K562 (cell line): ENCODE results near the gene CD68. TPM values are rescaled to one million over a fixed set of nuclear protein-coding genes. Genes with fewer than 3 reads are reported as not detected.

ENCODE experiments used
- ATAC-seq: fragments of 200-7000 bp; cut with Tn5 transposase; 3 replicates; pipeline ENCODE4 v1.9.1; 2020; ENCODE audit warnings: moderate library complexity
- BruUV-seq: library from RNA; stranded (reverse); fragments of 400-500 nt; replicated peaks from 2 replicates; lab custom pipeline; 2021; lab: Mats Ljungman, UMichigan
- CTCF ChIA-PET: fragments of 300-600 bp; formaldehyde crosslinking; extraction: SDS; loops from one replicate; lab custom pipeline; 2021; ENCODE audit warnings: low intra/inter-chr PET ratio; lab: Yijun Ruan, JAX
- POLR2A ChIA-PET: fragments of 300-600, 350-650 bp; sonication (Branson Sonifier 250); formaldehyde crosslinking; extraction: SDS; loops from one replicate; lab custom pipeline; 2021; ENCODE audit warnings: antibody characterized with exemption, inconsistent platforms; lab: Yijun Ruan, JAX
- DNase-seq, 4 experiments: peaks; one replicate each; pipeline versions ENCODE4 v3.0.0 to v3.0.0-alpha.2; 2011 to 2018; ENCODE audit warnings: low spot score in 3 of 4, mixed read lengths in 3 of 4; ENCODE audit errors: extremely low read depth in 1 of 4
- FAIRE-seq: peaks from 2 replicates; lab custom pipeline; 2011; peaks lifted over from hg19 to GRCh38; lab: Jason Lieb, UNC
- H2AFZ ChIP-seq: 2 replicates; pipeline ENCODE4 v1.6.0; 2011; ENCODE audit warnings: low read depth, low read length, control low read depth, inconsistent platforms
- H3K27ac ChIP-seq: fragments of 200-600 bp; 3 replicates; pipeline ENCODE4 v1.8.0; 2011; ENCODE audit warnings: low read depth, mild to moderate bottlenecking, control low read depth, inconsistent platforms, low read length, moderate library complexity, mixed read lengths; ENCODE audit errors: extremely low read depth
- H3K27me3 ChIP-seq, 2 experiments: fragments of 300-600 bp in 1 of 2; 2 replicates in 1 of 2; 3 replicates in 1 of 2; pipeline versions ENCODE4 v1.6.0 to v1.8.0; 2011; ENCODE audit warnings: inconsistent platforms in 2 of 2, low read length in 2 of 2, mild to moderate bottlenecking in 1 of 2, mixed read lengths in 1 of 2, moderate library complexity in 1 of 2; ENCODE audit not compliant: control insufficient read depth in 2 of 2, insufficient read depth in 2 of 2
- H3K36me3 ChIP-seq: fragments of 300-600 bp; 3 replicates; pipeline ENCODE4 v1.8.0; 2011; ENCODE audit warnings: mild to moderate bottlenecking, low read length, inconsistent platforms; ENCODE audit not compliant: control insufficient read depth, insufficient read depth
- H3K4me1 ChIP-seq, 2 experiments: fragments of 200-600 bp in 1 of 2; replicated peaks in 1 of 2; 2 replicates in 1 of 2; 3 replicates in 1 of 2; pipeline versions ENCODE4 v1.5.1 to v1.8.0; 2011; ENCODE audit warnings: inconsistent platforms in 2 of 2, low read length in 2 of 2, mild to moderate bottlenecking in 1 of 2, mixed read lengths in 1 of 2, moderate library complexity in 1 of 2; ENCODE audit not compliant: control insufficient read depth in 2 of 2, insufficient read depth in 2 of 2
- H3K4me2 ChIP-seq: 2 replicates; pipeline ENCODE4 v1.6.1; 2011; ENCODE audit warnings: low read length, control low read depth, inconsistent platforms, mixed read lengths; ENCODE audit not compliant: insufficient read depth
- H3K4me3 ChIP-seq: fragments of 200-600 bp; sonication (generic), shearing (Covaris generic); 2 replicates; pipeline ENCODE4 v1.5.1; 2016; ENCODE audit warnings: control low read depth, inconsistent platforms
- H3K79me2 ChIP-seq: fragments of 200-600 bp; 3 replicates; pipeline ENCODE4 v1.8.0; 2011; ENCODE audit warnings: low read length, inconsistent platforms; ENCODE audit not compliant: control insufficient read depth, insufficient read depth
- H3K9ac ChIP-seq, 2 experiments: 2 replicates each; pipeline versions ENCODE4 v1.6.0 to v1.6.1; 2011; ENCODE audit warnings: low read depth in 2 of 2, low read length in 2 of 2, control low read depth in 1 of 2, inconsistent platforms in 1 of 2, mild to moderate bottlenecking in 1 of 2, mixed read lengths in 1 of 2; ENCODE audit not compliant: insufficient read depth in 1 of 2
- H3K9me1 ChIP-seq: one replicate; pipeline ENCODE4 v1.6.0; 2011; ENCODE audit warnings: inconsistent platforms, mild to moderate bottlenecking, low read length, moderate library complexity; ENCODE audit not compliant: control insufficient read depth, insufficient read depth
- H3K9me3 ChIP-seq: replicated peaks from 2 replicates; pipeline ENCODE4 v1.5.1; 2011; ENCODE audit warnings: low read depth, low read length, inconsistent platforms; ENCODE audit not compliant: control insufficient read depth, insufficient read depth
- H4K20me1 ChIP-seq: replicated peaks from 2 replicates; pipeline ENCODE4 v1.6.1; 2011; ENCODE audit warnings: low read length, inconsistent platforms, mixed read lengths; ENCODE audit not compliant: control insufficient read depth, insufficient read depth
- ASH1L ChIP-seq: fragments of 450-650 bp; IDR thresholded peaks from 2 replicates; pipeline ENCODE4 v1.6.1; 2018; ENCODE audit warnings: borderline replicate concordance, mild to moderate bottlenecking, low read depth; ENCODE audit not compliant: partially characterized antibody
- CAMTA2 ChIP-seq: fragments of 250-450 bp; sonication (Bioruptor Pico); conservative IDR thresholded peaks from 2 replicates; pipeline ENCODE4 v1.5.1; 2022
- CTCFL ChIP-seq: IDR thresholded peaks from 2 replicates; pipeline ENCODE4 v1.6.1; 2011; ENCODE audit warnings: borderline replicate concordance, low read depth, mild to moderate bottlenecking, moderate library complexity, low read length; ENCODE audit not compliant: insufficient read depth, poor library complexity, severe bottlenecking
- ILK ChIP-seq: fragments of 450-650 bp; IDR thresholded peaks from 2 replicates; pipeline ENCODE4 v1.6.1; 2016; ENCODE audit warnings: missing genetic modification characterization, low read depth, mild to moderate bottlenecking, missing compliant biosample characterization, moderate library complexity, borderline replicate concordance
- KAT7 ChIP-seq: sonication (generic); formaldehyde crosslinking; IDR thresholded peaks from 2 replicates; pipeline ENCODE4 v1.8.0; 2022; ENCODE audit warnings: missing genetic modification reagents, mild to moderate bottlenecking, borderline replicate concordance
- MAFK ChIP-seq: IDR thresholded peaks from 2 replicates; pipeline ENCODE4 v1.6.1; 2011; ENCODE audit warnings: low read length, improper control_type of control experiment
- MYC ChIP-seq, 2 experiments: fragments of 250-450 bp in 1 of 2; sonication (Bioruptor Pico) in 1 of 2; IDR thresholded peaks; 2 replicates each; pipeline versions ENCODE4 v1.5.1 to v1.6.1; 2012 to 2021; ENCODE audit warnings: low read depth in 2 of 2, borderline replicate concordance in 1 of 2, improper control_type of control experiment in 1 of 2, low read length in 1 of 2, mild to moderate bottlenecking in 1 of 2, moderate library complexity in 1 of 2
- NKRF ChIP-seq: fragments of 450-650 bp; IDR thresholded peaks from 2 replicates; pipeline ENCODE4 v1.6.1; 2016; ENCODE audit warnings: borderline replicate concordance
- SUPT5H ChIP-seq: fragments of 450-650 bp; IDR thresholded peaks from 2 replicates; pipeline ENCODE4 v1.6.1; 2016
- U2AF1 ChIP-seq: fragments of 200-400 bp; formaldehyde crosslinking; optimal IDR thresholded peaks from 2 replicates; pipeline ENCODE3; 2017; ENCODE audit warnings: mild to moderate bottlenecking, low read depth, low read length, moderate library complexity
- ZNF12 ChIP-seq: sonication (generic); formaldehyde crosslinking; IDR thresholded peaks from 2 replicates; pipeline ENCODE4 v1.4.0; 2020; ENCODE audit warnings: mild to moderate bottlenecking, missing genetic modification reagents
- ZNF431 ChIP-seq: sonication (generic); formaldehyde crosslinking; IDR thresholded peaks from 2 replicates; pipeline ENCODE4 v1.8.0; 2022; ENCODE audit warnings: mild to moderate bottlenecking, missing genetic modification reagents
- ZNF766 ChIP-seq: fragments of 200-800 bp; sonication (Bioruptor generic); conservative IDR thresholded peaks from 2 replicates; pipeline ENCODE4 v1.6.1; 2016; ENCODE audit warnings: missing genetic modification characterization, missing compliant biosample characterization
- WGBS: fragments of 100-300 bp; shearing (Covaris generic); methylation state at CpG from one replicate; pipeline ENCODE4 v1.1.6; 2016; ENCODE audit warnings: low coverage, mixed read lengths; ENCODE audit not compliant: insufficient coverage; ENCODE audit errors: missing lambda C conversion rate; 5-methylcytosine and 5-hydroxymethylcytosine counted together
- in situ Hi-C: fragments of 300-500 bp; cut with MboI; formaldehyde crosslinking; loops from 4 replicates; pipeline ENCODE4 v1.15.0; 2018; ENCODE audit warnings: inconsistent platforms, mixed read lengths
- intact Hi-C: fragments of 100-400 bp; cut with micrococcal nuclease; formaldehyde crosslinking; loops from 2 replicates; pipeline ENCODE4 v1.14.2; 2022
- polyA plus RNA-seq, 8 experiments: library from polyadenylated mRNA; depleted of rRNA in 4 of 8; stranded (reverse) in 5 of 8; unstranded in 3 of 8; fragments of >200 nt; fragmentation: Nextera tagmentation in 2 of 8; fragmentation: Illumina TruSeq in 1 of 8; extraction: Ambion mirVana in 2 of 8; extraction: Trizol in 1 of 8; gene quantifications; 2 replicates each; pipeline versions ENCODE4 v1.2.1 to v1.2.3, GENCODE V29; 2011 to 2014; ENCODE audit warnings: inconsistent platforms in 1 of 8, missing spikeins in 1 of 8
- total RNA-seq, 7 experiments: library from RNA; depleted of rRNA in 6 of 7; stranded (reverse); fragments of >200 nt in 6 of 7; fragmentation: Illumina TruSeq in 2 of 7; extraction: Trizol in 2 of 7; gene quantifications; 2 replicates each; pipeline versions ENCODE4 v1.2.1 to v1.2.3, GENCODE V29; 2011 to 2021; ENCODE audit warnings: low replicate concordance in 1 of 7

Gene CD68
- total and polyA plus RNA-seq, 9 of the 15 experiments (the other 6 are each of a cell fraction or from before 2014, with no cell fraction given) = 28.2 to 89.8 (median 37.7) TPM

GRCh38 chr17:7572588-7573323 lies 6.7 kb upstream of the CD68 start (continued):
- peak; percentile 95 for TF ChIP-seq ASH1L
- TF ChIP-seq, all 486 proteins: peak for 120

DNA sequence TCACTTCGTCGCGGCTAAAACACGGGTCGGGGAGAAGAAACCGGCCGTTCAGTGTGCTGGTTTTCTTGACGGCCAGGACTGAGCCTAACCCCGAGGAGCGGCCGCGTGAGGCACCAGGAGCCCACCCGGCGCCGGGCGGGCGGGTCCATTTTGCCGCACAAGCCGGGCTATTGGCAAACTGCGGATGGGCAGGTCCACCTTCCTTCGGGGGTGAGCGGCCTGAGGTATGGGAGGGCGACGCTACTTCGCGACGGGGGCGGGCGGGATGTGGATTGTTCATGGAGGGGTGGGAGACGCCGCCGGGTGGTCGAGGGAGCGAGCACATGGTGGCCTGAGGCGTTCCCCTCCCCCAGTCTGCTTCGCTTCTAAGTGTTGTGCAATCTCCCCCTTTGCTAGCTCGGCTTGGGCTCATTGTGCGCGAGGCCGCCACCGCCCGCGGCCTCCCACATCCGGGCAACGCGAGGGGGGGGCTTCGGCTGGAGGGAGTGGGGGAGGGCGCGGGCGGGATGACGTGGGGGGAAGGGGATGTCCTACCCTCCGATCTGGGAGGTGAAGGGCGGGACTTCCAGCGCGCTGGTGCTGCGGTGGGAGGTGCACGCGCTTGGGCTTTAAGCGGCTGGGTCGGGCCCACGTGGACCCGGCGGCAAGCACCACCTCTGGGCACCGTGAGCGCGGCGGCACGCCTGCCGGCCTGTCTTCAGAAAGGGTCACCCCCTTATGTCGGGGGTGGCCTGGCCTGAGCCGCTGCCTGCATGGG lies 5.9 kb upstream of the CD68 start:
- peaks cover 9% of the 10 kb centered on the region for H3K9me1 ChIP-seq
- in situ Hi-C loops = loop anchor here (25.0 kb wide), 1 partner anchor 536 kb away; the partner anchor contains the start of genes SLC16A11 and SLC16A13
- H3K9me3 ChIP-seq = no peaks in the 10 kb centered on the region
- no peak overlapping the region for H2AFZ ChIP-seq
- no peaks in the 10 kb centered on the region for H3K27me3 ChIP-seq
- peak overlapping the region; percentile 83 for H3K4me2 ChIP-seq
- ATAC-seq (peak; percentile 53), FAIRE-seq (no peak), DNase-seq (peak; percentile 77 to 88 (median 84))
- H3K79me2 ChIP-seq = peaks cover 61% of the 10 kb centered on the region
- H3K36me3 ChIP-seq = peaks cover 86% of the 10 kb centered on the region
- WGBS = 0% methylated on average over 18 of the region's 71 CpGs
- H4K20me1 ChIP-seq = peaks cover 40% of the 10 kb centered on the region
- peaks cover 8 to 23% of the 10 kb centered on the region in 2 experiments; a peak in 4 of 5 replicates for H3K4me1 ChIP-seq
- no TSS peak for BruUV-seq
- H3K4me3 ChIP-seq = peak overlapping the region; percentile 99
- intact Hi-C loops = no loop called here
- ChIA-PET CTCF (no interaction called here), POLR2A (interaction anchor here (0.6 to 6.7 kb wide), 15 partner anchors 8 to 260 kb away, joined by 3 to 46 read pairs (median 4); partner anchors contain the start of genes ATP1B2, MPDU1, TP53 and ZBTB4)
- H3K9ac ChIP-seq = peak overlapping the region; percentile 97 to 100
- peak overlapping the region; percentile 98 for H3K27ac ChIP-seq
- TF ChIP-seq MYC (IDR thresholded peaks at IDR 0.05; ENCODE audit: low read depth, low read length) = peak; percentile 93
- TF ChIP-seq MYC (CRISPR knock-in tag; IDR thresholded peaks at IDR 0.05; ENCODE audit: borderline replicate concordance, low read depth) = peak; percentile 52; the same call in 1 of the 2 replicates
- TF ChIP-seq ILK (tag) = no peak
- no peak for TF ChIP-seq ZNF12 (CRISPR knock-in tag)
- 0 out of 2 replicates have a peak, but pooled peaks have one; percentile 4 for TF ChIP-seq SUPT5H
- peak; percentile 93 for TF ChIP-seq NKRF
- TF ChIP-seq CTCFL = no peak
- no peak for TF ChIP-seq ZNF431 (CRISPR knock-in tag)
- peak; percentile 37 for TF ChIP-seq U2AF1
- no peak for TF ChIP-seq MAFK
- no peak for TF ChIP-seq CAMTA2 (CRISPR knock-in tag)
- 0 out of 2 replicates have a peak, but pooled peaks have one; percentile 15 for TF ChIP-seq ZNF766 (CRISPR knock-in tag)
- TF ChIP-seq KAT7 (CRISPR knock-in tag) = no peak; the same call in 1 of the 2 replicates
